GM19035 (cell line): Measurements from ENCODE around the gene CPM.

Experiments used
- ATAC-seq: cut with Tn5 transposase; IDR thresholded peaks from one replicate; pipeline ENCODE4 v1.9.1; 2021; ENCODE audit not compliant: unreplicated experiment

The CPM gene

GRCh38 chr12:68908076-68908475 is 24.9 kb downstream of the CPM start:
- ATAC-seq, result no peak

DNA sequence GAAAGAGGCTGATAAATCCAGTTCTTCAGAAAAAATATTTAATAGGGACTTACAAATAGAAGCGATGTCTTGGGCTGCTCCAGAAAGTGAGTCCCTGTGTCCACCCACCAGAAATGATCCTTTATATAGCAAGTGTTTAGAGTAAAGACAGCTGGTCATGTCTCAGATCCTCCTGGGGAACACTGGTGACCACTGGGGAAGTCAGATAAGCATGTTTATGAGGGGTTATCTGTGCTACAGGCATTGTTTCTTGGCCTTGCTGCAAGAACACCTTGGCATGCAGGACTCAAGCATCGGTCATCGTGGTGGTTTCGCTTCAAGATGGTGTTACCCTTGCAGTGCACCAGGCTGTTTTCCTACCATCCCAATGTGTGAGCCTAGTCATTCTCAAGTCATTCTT is 27.2 kb downstream of the CPM start:
- no peak for ATAC-seq

DNA sequence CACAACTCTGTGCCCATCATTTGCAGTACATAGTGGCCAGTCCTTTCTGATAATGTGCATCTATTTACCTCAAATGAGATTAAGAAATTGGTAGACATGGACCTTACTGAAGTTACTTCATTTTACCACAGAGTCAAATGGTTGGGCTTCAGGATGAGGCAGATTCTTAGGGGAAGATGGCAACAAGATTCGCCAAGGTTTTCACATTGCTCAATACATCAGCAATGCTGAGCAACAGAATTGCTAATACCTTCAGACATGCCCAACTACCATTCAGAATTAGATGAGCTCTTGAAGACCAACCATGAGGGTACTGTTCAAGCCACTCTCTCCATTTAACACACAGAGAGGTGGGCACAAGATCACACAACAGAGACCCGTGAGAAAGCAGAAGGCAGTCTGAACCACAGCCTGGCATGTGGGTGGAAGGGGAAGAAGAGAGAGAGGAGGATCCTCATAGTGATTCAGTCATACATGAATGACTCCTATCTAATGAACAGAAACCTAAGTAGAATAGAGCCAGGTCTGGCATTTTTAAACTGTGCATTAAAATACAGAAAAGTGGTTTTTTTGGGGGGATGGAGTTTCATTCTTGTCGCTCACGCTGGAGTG is 28.5 kb downstream of the CPM start:
- no peak for ATAC-seq

DNA sequence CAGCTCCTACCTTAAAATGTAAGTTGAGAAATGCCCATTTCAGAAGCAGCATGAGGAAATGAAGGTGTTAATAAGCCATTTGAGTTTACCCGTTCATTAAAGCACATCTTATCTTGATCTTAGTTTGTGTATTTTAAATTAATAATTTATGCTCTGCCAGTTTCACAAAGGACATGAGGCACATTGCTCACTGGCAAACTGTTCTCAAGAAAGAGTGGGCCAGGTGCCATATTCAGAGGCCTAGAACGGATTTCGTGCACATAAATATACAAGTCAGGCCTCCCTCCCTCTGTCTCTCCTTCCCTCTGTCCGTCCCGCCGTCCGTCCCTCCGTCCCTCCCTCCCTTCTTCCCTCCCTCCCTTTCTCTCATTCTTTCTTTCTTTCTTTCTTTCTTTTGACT is 29.5 kb downstream of the CPM start:
- ATAC-seq, result no peak

- ATAC-seq, result no peak
Observed at GRCh38 chr12:68901551-68901950, 31.4 kb downstream of the CPM start.

DNA sequence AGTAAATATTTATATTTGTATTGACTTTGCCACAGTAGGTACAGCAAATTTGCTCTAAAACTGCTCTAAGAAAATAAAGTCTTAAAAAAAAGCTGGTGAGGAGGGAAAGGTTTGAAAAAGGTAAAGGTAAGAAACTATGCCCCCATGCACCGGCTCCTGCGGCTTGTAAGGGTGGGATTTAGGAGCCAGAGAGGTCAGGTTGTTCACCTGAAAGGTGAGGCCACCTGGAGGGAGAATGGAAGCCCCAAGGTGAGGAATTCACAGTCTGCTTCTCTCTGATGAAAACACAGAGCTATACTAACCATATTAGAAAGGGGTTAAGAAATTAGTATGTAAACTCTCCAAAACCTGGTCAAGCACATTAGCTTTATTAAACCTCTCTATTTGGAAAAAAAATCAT is 31.8 kb downstream of the CPM start:
- ATAC-seq, result no peak

- ATAC-seq, result no peak
Observed at GRCh38 chr12:68900241-68900640, 32.7 kb downstream of the CPM start.

- ATAC-seq, result no peak
Observed at GRCh38 chr12:68899251-68899771, 33.7 kb downstream of the CPM start.

DNA sequence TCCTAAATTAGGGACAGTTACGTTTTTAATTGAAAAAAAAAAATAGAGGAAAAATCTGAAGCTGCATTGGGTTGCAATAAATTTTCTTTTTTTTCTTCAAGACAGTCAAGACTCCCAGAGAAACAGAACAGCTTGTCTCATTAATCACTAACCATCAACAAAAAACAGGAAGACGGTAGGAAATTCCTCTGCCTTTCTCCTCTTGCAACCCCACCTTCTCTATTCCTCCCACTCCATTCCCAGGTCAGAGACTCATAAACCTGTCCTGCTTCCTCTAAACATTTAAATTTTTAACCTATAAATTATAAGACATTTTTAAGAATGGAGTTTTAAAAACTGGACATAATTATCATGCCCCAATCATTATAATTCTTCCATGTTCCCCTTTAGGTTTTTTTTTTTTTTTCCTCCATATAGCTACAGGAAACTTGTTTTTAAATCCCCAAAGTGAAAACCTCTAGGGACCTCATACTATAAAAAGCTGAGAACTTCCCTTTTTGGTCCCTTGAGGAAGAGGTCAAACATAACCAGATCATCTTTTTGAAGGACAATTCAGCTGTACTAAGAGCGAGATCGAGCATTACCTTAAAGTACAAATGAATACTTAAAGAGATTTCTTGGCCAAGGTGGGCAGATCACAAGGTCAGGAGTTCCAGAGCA is 36.0 kb downstream of the CPM start:
- ATAC-seq, result no peak

GRCh38 chr12:68894276-68894855 is 38.6 kb downstream of the CPM start:
- no peak for ATAC-seq

DNA sequence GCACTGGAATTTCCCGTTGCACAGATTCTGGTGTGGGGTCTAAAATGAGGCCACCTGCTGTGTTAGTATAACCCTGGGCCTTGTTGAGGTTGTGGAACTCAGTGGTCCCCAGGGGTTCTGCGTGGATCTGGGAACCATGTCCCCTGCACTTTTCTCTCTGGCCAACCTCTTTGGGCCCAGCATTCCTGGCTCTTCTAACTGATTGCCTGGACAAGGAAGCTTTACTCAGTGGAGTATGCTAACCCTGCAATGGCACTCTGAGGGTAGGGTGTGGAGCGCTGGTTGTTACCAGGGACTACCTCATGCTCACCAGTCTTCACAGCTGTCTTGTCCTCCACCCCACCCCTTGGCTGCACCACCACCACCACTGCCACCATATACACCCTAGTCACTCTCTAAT is 39.2 kb downstream of the CPM start:
- no peak for ATAC-seq

- no peak for ATAC-seq
Observed at GRCh38 chr12:68893201-68893600, 39.8 kb downstream of the CPM start.

GRCh38 chr12:68891141-68891540 is 41.8 kb downstream of the CPM start:
- ATAC-seq, result no peak

DNA sequence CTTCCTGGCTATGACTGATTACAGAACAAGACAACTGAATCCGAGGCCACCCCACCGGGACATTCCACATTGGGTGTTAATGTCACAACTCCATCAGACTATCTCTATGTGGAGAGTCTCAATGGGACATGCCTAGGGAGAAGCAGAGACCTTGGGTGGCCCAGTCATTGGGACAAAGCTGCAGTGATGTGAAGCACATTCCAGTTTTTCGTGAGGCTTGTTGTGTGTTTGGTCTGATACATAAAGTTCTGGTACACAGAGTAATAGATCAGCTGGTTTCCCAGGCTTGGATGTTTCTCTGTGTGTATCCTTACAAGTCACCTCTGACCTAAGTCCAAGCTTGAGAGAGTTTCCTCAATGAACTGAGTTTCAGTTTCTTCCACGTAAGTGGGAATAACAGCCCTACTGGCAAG is 42.3 kb downstream of the CPM start:
- ATAC-seq, result no peak

DNA sequence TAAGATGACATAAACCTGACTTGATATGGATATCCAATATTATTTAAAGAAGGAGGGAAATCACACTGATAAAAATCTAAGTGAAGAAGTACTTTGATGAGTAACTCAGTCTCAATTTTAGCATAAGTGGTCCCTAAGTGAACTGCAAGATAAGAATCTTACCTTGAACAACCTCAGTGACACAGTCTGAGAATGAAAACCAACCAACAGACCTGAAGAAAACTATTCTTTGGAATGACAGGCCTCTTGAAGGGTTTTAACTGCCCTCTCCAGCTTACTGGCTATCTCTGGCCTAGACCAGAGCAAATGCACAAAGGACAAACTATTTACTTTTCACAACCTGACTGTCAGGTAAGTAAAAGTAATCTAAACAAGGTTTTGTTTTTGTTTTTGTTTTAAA is 44.7 kb downstream of the CPM start:
- no peak for ATAC-seq

DNA sequence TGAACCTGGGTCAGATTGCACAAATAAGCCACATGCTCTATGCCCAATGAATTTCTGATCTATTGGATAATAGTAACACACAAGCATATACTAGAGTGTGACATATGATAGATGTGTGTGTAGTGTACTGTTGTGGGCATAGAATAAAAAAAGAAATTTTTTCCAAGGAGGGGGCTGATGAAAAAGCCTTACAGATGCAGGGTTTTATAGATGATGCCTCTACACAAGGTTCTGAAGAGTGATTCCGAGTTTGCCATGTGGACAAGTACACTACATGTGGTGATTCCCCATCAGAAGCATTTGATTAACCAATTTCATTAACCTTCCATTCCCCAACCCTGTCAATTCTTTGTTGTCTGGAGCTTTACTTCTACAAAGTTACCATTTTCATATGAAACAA is 45.3 kb downstream of the CPM start:
- ATAC-seq, result no peak

DNA sequence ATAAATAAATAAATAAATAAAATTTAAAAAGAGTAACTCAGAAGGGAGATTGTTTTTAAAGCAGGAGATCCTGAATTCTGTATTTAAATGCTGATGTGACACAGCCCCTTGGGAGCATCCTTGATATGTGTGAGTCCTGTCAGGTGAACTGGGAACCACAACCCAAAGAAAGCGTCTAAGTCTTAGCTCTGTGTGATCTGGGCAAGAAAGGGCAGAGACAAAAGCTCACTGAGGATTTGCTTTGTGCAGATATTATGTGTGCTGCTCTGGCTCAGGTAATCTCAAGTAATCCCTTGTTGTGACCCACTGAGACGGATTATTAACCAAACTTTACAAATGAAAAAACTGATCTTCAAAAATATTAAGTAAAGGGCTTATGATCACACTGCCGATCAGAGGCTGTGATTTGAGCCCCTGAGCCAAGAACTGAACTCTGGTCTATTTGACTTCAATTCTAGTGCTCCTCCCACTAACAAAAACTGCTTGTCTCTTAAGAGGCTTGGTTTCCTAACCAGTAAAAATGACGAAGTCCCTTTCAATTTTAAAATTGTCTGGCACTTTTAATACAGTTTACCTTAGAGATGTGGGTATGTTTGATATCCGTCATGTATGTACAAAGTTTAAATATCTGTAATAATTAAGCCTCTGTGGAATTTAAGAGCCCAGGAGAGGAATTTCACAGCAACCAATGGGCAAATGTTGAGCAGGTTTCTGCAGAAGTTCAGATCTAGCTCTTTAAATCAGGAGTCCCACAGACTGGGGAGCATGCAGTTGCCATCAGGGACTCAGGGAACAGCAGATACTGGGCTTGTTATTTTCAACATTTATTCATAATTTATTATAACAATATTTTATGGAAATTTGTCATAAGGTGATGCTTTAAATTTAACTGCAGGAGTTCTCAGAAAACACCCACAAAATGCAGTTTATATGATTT is 46.1 kb downstream of the CPM start:
- ATAC-seq, result no peak

- no peak for ATAC-seq
Observed at GRCh38 chr12:68885381-68885780, 47.6 kb downstream of the CPM start.

- no peak for ATAC-seq
Observed at GRCh38 chr12:68884251-68884650, 48.7 kb downstream of the CPM start.

DNA sequence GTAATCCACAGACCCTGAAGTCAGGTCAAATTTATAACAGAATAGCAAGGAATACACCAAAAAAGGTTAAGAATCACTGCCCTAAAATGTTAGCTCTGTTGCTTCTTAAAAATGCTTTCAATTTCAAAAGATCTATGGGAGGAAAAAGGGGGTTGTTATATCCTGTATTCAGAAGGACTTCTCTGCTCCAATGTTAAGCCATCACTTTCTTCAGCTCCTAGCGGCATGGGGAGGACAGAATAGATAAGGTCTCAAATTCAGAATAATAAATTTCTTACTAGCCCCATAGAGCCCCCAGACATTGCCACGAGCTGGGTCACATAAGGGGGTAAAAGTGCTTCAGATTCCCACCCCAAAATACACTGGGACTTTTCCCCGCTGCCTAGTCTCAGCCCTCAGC is 49.8 kb downstream of the CPM start:
- ATAC-seq, result no peak

GRCh38 chr12:68882251-68882964 is 50.6 kb downstream of the CPM start:
- ATAC-seq, result no peak
